Left forelimb (tissue), 1 donor: ENCODE data around the gene GPBP1L1.
"Not testable (repeated sequence)": the region's sequence is repeated elsewhere in the genome, so short reads cannot be mapped to it uniquely, and the experiment has no call there.

Experiments
- DNase-seq: peaks from one replicate; pipeline ENCODE4 v3.0.0-alpha.2; 2018; ENCODE audit warnings: low spot score

GPBP1L1 gene

DNA sequence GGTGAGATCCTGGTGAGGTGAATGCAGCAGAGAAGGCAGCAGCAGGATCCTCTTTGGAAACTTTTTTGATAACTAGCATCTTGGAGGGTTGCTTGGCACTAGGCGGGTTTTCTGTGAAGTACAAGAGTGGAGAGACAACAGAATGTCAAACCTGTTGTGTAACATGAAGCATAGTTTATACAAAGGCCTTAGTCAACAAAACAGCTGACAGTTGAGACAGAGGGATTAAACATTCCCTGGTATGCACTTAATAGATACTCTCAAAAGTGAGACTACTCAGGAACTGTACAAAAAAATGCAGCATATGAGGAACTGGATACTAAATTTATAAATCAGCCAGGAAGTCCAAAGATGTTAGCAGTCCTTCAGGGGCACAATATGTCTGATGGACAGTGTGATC, 46.0 kb downstream of the GPBP1L1 start:
- no peak for DNase-seq

DNA sequence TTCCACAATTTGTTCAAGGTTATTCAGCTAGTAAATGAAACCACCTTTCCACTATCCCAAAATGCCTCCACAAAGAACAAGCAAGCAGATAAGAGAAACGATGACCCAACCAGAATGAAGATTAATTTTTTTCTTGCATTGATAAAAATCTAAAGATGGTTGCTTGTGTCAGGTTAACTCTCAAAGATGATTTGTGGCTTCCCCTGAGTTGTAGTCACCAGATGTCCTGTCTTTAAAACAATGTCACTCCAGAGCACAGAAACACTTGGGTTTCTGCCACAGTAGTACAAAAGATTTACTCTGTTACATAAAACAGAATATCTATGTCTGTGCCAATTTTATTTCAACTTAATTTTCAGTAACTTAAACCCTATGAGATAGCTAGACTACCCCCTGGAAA, 51.1 kb downstream of the GPBP1L1 start:
- no peak for DNase-seq

GRCh38 chr1:45630429-45630828, 55.9 kb downstream of the GPBP1L1 start:
- DNase-seq, result no peak

- DNase-seq, result no peak
Observed at GRCh38 chr1:45629035-45629434, 57.3 kb downstream of the GPBP1L1 start.

- DNase-seq, result no peak
Observed at GRCh38 chr1:45623972-45624371, 62.4 kb downstream of the GPBP1L1 start, which contains the start of gene CCDC17. TSS of gene CCDC17 (minus strand) at chr1:45624054. CDS start at chr1:45623909, 145 bp downstream.

DNA sequence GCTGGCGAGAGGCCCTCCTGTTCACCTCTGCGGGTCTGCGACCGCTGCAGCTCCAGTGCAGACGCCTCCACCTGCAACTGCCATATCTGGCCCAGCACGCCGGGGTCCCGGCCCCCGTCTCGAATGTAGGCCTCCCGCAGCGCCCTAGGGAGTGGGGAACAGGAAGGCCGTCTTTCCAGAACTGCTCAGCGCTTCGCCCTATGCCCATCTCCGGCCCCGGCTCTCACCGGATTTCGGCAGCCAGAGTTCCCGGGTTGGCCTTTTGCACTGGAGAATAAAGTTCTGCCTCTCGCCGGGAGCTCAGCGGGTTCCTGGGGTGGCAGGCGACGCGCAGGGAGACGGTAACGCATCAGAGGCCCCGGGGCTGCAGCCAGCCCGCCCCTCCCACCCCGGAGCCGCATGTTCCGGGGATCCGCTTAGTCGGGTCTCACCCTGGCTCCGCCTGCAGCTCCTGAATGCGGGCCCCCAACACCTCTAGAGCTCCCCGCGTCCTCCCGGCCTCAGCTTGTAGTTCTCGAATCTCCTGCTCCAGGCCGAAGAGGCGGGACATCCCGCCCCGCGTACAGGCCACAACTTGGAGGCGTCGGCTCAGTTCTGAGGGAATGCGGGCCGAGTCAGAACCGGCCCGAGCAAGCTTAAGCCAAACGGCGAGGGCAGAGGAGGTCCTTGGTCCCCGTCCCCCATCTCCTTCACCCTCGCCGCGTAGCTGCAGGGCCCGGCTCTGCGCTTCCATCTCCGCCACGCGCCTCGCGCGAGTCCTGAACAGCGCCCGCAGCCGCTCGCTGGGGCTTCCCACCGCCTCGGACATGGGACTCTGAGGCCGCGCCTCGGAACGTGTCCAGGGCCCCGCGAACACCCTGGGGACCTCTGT, 63.6 kb downstream of the GPBP1L1 start:
- DNase-seq, result no peak

- DNase-seq, result no peak
Observed at GRCh38 chr1:45621895-45622523, 64.3 kb downstream of the GPBP1L1 start.

GRCh38 chr1:45621501-45621836, 64.9 kb downstream of the GPBP1L1 start:
- no peak for DNase-seq

- no peak for DNase-seq
Observed at GRCh38 chr1:45620588-45621500, 65.5 kb downstream of the GPBP1L1 start.

- DNase-seq, result no peak
Observed at GRCh38 chr1:45619149-45619921, 67.0 kb downstream of the GPBP1L1 start.

DNA sequence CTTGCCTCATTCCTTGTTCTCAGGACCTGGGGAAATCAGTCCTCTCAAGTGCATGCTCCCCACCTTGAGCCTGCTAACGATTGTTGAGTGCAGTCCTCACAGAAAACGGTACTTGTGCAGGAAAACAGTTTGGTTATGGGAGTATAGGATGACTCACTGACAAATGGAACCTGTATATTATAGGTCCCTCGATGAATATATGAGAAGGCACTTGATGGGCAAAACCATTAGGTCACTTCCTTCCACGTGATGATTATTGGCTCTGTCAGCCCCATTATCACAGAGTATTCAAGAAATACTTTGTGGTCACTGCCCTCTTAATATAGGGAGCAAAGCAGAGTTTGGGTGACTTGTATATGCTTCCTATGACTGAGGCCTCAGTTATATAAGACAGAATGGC, 68.7 kb downstream of the GPBP1L1 start:
- DNase-seq, result no peak

DNA sequence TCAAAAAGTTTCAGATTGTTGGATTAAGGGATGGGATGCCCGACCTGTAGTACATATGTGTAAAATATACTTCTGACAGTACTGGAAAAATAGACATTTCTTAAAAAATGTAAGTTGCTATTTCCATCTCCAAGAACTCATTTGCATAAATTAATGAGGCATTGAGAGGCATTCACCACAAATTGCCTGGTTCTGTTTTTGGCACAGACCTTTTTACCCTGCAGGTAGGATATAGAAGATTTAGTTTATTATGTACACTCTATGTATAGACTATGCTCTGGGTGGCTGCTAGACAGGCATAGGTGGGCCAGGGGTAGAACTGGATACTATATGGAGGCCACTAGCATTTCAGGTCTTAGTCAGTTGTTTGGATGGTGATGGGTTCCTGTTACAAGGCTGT, 70.4 kb downstream of the GPBP1L1 start:
- no peak for DNase-seq

GRCh38 chr1:45612941-45613579, 73.3 kb downstream of the GPBP1L1 start:
- DNase-seq, result no peak

DNA sequence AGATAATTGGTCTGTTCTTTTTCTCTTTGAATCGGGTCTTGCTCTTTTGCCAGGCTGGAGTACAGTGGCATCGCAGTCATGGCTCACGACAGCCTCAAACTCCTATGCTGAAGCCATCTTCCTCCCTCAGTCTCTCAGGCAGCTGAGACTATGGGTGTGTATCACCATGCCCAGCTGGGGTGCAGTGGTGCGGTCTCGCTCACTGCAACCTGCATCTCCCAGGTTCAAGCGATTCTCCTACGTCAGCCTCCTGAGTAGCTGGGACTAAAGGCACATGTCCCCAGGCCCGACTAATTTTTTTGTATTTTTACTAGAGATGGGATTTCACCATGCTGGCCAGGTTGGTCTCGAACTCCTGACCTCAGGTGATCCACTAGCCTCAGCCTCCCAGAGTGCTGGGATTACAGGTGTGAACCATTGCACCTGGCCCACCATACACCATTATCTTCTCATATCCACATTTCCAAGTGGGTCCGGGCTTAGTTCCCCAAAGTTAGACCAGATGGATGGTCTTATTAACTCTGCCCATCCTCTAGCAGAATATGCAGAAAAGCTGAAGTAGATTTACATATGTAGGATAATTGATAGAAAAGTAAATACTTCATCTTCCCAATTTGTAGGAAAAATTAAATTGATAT, 75.6 kb downstream of the GPBP1L1 start:
- DNase-seq, result no peak

GRCh38 chr1:45608175-45609156, 77.9 kb downstream of the GPBP1L1 start:
- DNase-seq, result no peak

DNA sequence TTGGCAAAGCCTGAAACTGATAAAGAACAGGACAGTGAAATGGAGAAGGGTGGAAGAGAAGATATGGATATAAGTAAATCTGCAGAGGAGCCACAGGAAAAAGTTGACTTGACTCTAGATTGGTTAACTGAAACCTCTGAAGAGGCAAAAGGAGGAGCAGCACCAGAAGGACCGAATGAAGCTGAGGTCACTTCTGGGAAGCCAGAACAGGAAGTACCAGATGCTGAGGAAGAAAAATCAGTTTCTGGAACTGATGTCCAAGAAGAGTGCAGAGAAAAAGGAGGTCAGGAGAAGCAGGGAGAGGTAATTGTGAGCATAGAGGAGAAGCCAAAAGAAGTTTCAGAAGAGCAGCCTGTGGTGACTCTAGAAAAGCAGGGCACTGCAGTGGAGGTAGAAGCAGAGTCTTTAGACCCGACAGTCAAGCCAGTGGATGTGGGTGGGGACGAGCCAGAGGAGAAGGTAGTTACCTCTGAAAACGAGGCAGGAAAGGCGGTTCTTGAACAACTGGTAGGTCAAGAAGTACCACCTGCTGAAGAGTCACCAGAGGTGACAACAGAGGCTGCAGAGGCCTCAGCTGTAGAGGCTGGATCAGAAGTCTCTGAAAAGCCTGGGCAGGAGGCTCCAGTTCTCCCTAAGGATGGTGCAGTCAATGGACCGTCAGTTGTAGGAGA, 78.8 kb downstream of the GPBP1L1 start:
- DNase-seq, result no peak

DNA sequence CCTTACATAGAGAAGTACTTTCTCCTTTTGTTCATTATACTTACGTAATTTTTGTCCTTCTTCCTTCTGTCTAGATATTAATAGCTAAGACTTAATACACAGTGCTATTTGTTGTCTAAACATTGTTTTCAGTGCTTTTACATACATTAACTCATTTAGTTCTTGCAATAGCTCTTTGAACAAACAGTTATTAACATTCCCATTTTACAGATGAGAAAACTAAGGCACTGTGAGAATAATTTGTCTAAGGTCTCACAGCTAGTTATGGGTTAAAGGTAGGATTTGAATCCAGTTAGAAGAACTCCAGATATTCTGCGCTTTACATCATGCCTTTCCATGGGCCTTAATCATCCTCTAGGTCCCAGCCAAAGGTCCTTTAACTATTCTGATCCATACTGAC, 82.1 kb downstream of the GPBP1L1 start:
- no peak for DNase-seq

- DNase-seq, result not testable (repeated sequence)
Observed at GRCh38 chr1:45596765-45597164, 89.6 kb downstream of the GPBP1L1 start.

DNA sequence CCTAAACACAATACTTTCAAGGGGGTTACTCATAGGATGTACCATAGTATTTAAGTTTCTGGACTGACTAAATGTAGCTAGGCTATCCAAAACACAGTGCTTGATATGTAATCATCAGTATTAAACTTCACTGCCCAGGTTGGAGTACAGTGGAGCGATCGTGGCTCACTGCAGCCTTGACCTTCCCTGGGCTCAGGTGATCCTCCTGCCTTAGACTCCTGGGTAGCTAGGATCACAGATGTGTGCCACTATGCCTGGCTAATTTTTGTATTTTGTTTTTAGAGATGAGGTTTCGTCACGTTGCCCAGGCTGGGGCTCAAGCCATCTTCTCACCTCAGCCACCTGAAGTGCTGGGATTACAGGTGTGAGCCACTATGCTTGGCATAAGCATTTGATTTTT, 91.9 kb downstream of the GPBP1L1 start:
- DNase-seq, result no peak
